GM20431 (cell line): Measurements from ENCODE around the gene EIF4EBP3.

Experiments used
- in situ Hi-C: fragments of 300-500 bp; cut with MseI, MboI; formaldehyde crosslinking; loops from one replicate; pipeline ENCODE4 v1.15.0; 2020; ENCODE audit warnings: low sequenced_read_pairs; ENCODE audit not compliant: unreplicated experiment

Gene EIF4EBP3

GRCh38 chr5:140555747-140556312 is 8.4 kb downstream of the EIF4EBP3 start:
- in situ Hi-C loops, result no loop called here

- in situ Hi-C loops, result no loop called here
Measured at GRCh38 chr5:140556438-140556837, 9.0 kb downstream of the EIF4EBP3 start.

GRCh38 chr5:140557136-140557805 is 9.8 kb downstream of the EIF4EBP3 start, which contains the start of gene SRA1:
TSS of gene SRA1 (minus strand) at chr5:140557473. CDS start at chr5:140557452, 21 bp downstream.
- in situ Hi-C loops, result no loop called here

GRCh38 chr5:140557965-140558364 is 10.5 kb downstream of the EIF4EBP3 start:
- in situ Hi-C loops, result no loop called here

GRCh38 chr5:140558542-140558941 is 11.1 kb downstream of the EIF4EBP3 start:
- in situ Hi-C loops, result no loop called here

GRCh38 chr5:140560227-140560626 is 12.8 kb downstream of the EIF4EBP3 start:
- in situ Hi-C loops, result no loop called here

GRCh38 chr5:140561753-140562523 is 14.5 kb downstream of the EIF4EBP3 start:
- in situ Hi-C loops, result no loop called here

GRCh38 chr5:140563596-140563995 is 16.1 kb downstream of the EIF4EBP3 start:
- in situ Hi-C loops, result no loop called here

GRCh38 chr5:140564196-140565023 is 16.9 kb downstream of the EIF4EBP3 start, which contains the start of the genes APBB3 and SLC35A4:
TSS of gene APBB3 (minus strand) at chr5:140564598. CDS start at chr5:140564245, 353 bp downstream.
TSS of gene SLC35A4 (plus strand) at chr5:140564828. CDS start at chr5:140567170, 2,342 bp downstream.
- in situ Hi-C loops, result no loop called here

GRCh38 chr5:140565024-140565779 is 17.7 kb downstream of the EIF4EBP3 start:
- in situ Hi-C loops, result no loop called here

GRCh38 chr5:140565780-140566095 is 18.3 kb downstream of the EIF4EBP3 start:
- in situ Hi-C loops, result no loop called here

- in situ Hi-C loops, result no loop called here
Measured at GRCh38 chr5:140566665-140567064, 19.2 kb downstream of the EIF4EBP3 start.

GRCh38 chr5:140567136-140567818 is 19.8 kb downstream of the EIF4EBP3 start:
- in situ Hi-C loops, result no loop called here

GRCh38 chr5:140567871-140568270 is 20.4 kb downstream of the EIF4EBP3 start:
- in situ Hi-C loops, result no loop called here

- in situ Hi-C loops, result no loop called here
Measured at GRCh38 chr5:140568443-140569063, 21.1 kb downstream of the EIF4EBP3 start.

- in situ Hi-C loops, result no loop called here
Measured at GRCh38 chr5:140569197-140569596, 21.7 kb downstream of the EIF4EBP3 start.

GRCh38 chr5:140570058-140570457 is 22.6 kb downstream of the EIF4EBP3 start:
- in situ Hi-C loops, result no loop called here

GRCh38 chr5:140570488-140570887 is 23.0 kb downstream of the EIF4EBP3 start:
- in situ Hi-C loops, result no loop called here

- in situ Hi-C loops, result no loop called here
Measured at GRCh38 chr5:140571105-140571504, 23.6 kb downstream of the EIF4EBP3 start.
